ENCODE measurements around the gene LTBR.
"Not testable (repeated sequence)": the region's sequence is repeated elsewhere in the genome, so short reads cannot be mapped to it uniquely, and the experiment has no call there.

Gene LTBR

GRCh38 chr12:6342140-6342889 lies 41.6 kb upstream of the LTBR start (continued):
- no peak for TF ChIP-seq ZNF473 (tag by site-specific recombination; IDR thresholded peaks at IDR 0.05)
- TF ChIP-seq KLF8 (tag by site-specific recombination; IDR thresholded peaks at IDR 0.05) = no peak
- TF ChIP-seq ZNF530 (tag by site-specific recombination; IDR thresholded peaks at IDR 0.05; ENCODE audit: low read depth) = no peak
- no peak for TF ChIP-seq ZNF132 (tag by site-specific recombination; IDR thresholded peaks at IDR 0.05; ENCODE audit: borderline replicate concordance)
- peak; percentile 19; the same call in 1 of the 2 replicates for TF ChIP-seq ZBTB44 (tag by site-specific recombination; IDR thresholded peaks at IDR 0.05)
- no peak for TF ChIP-seq ZNF19 (tag by site-specific recombination; IDR thresholded peaks at IDR 0.05; ENCODE audit: low read depth)
- TF ChIP-seq ZNF391 (tag by site-specific recombination; IDR thresholded peaks at IDR 0.05; ENCODE audit: borderline replicate concordance, low read depth) = no peak
- no peak for TF ChIP-seq ZNF366 (tag by site-specific recombination; conservative IDR thresholded peaks at IDR 0.05)
- TF ChIP-seq ZNF830 (tag by site-specific recombination; IDR thresholded peaks at IDR 0.05; ENCODE audit: low read depth) = no peak
- TF ChIP-seq ZNF624 (tag by site-specific recombination; IDR thresholded peaks at IDR 0.05) = no peak
- TF ChIP-seq TRIM28 (IDR thresholded peaks at IDR 0.05; ENCODE audit: borderline replicate concordance, low read length) = peak; percentile 72; the same call in 1 of the 2 replicates
- no peak for TF ChIP-seq ZNF555 (tag by site-specific recombination; conservative IDR thresholded peaks at IDR 0.05)
- TF ChIP-seq PBX3 (CRISPR knock-in tag; IDR thresholded peaks at IDR 0.05) = no peak

- POLR2A ChIA-PET = interaction anchor here (0.9 to 2.7 kb wide), 4 partner anchors 9 to 191 kb away, joined by 3 to 9 read pairs (median 4); partner anchors contain the start of gene GAPDH
- Histone ChIP-seq H3K4me3 (ENCODE audit: low read depth, low read length) (no peak overlapping the region), H3K4me1 (ENCODE audit: control insufficient read depth, insufficient read depth, low read length) (peaks cover 6% of the 10 kb centered on the region; the same call in 1 of the 2 replicates), H3K9me3 (ENCODE audit: control insufficient read depth, insufficient read depth, low read depth, low read length) (no peaks in the 10 kb centered on the region), H3K36me3 (ENCODE audit: control insufficient read depth in 2 of 2, insufficient read depth in 1 of 2, low read length in 2 of 2) (peaks cover 0 to 6% of the 10 kb centered on the region in 2 experiments; a peak in 1 of 3 replicates), H3K27ac (ENCODE audit: extremely low read depth, low read depth, low read length) (no peak overlapping the region)
- no peak for TF ChIP-seq ZNF664 (tag by site-specific recombination; IDR thresholded peaks at IDR 0.05)
- TF ChIP-seq MEIS1 (CRISPR knock-in tag; IDR thresholded peaks at IDR 0.05; ENCODE audit: borderline replicate concordance) = no peak
- no peak for TF ChIP-seq ZNF48 (tag by site-specific recombination; IDR thresholded peaks at IDR 0.05)
- no peak for TF ChIP-seq SCRT1 (tag by site-specific recombination; IDR thresholded peaks at IDR 0.05; ENCODE audit: borderline replicate concordance)
- no peak for TF ChIP-seq ZBTB20 (tag by site-specific recombination; IDR thresholded peaks at IDR 0.05)
- TF ChIP-seq ZNF426 (tag by site-specific recombination; IDR thresholded peaks at IDR 0.05) = no peak
- TF ChIP-seq ZNF776 (tag by site-specific recombination; IDR thresholded peaks at IDR 0.05; ENCODE audit: borderline replicate concordance) = no peak
- CTCF ChIA-PET = interaction anchor here (0.7 to 2.3 kb wide), 4 partner anchors 11 to 122 kb away, joined by 3 to 6 read pairs (median 6); no protein-coding TSS in a partner anchor
Observed at GRCh38 chr12:6343518-6343917, 40.4 kb upstream of the LTBR start.

- POLR2A ChIA-PET = interaction anchor here (0.9 to 2.7 kb wide), 4 partner anchors 9 to 190 kb away, joined by 3 to 9 read pairs (median 4); partner anchors contain the start of gene GAPDH
- not testable (repeated sequence) for H3K4me1 ChIP-seq (ENCODE audit: control insufficient read depth, insufficient read depth, low read length); H3K27ac ChIP-seq (ENCODE audit: extremely low read depth, low read depth, low read length); H3K9me3 ChIP-seq (ENCODE audit: control insufficient read depth, insufficient read depth, low read depth, low read length); H3K36me3 ChIP-seq (ENCODE audit: control insufficient read depth in 2 of 2, insufficient read depth in 1 of 2, low read length in 2 of 2); H3K4me3 ChIP-seq (ENCODE audit: low read depth, low read length)
- TF ChIP-seq ZFHX2 (tag by site-specific recombination; conservative IDR thresholded peaks at IDR 0.05) = peak; percentile 23; the same call in 1 of the 2 replicates
- TF ChIP-seq EGR2 (tag by site-specific recombination; IDR thresholded peaks at IDR 0.05; ENCODE audit: low read depth) = 0 out of 2 replicates have a peak, but pooled peaks have one; percentile 30
- CTCF ChIA-PET = interaction anchor here (1.5 to 2.1 kb wide), 3 partner anchors 13 to 122 kb away, joined by 4 to 6 read pairs (median 5); no protein-coding TSS in a partner anchor
Observed at GRCh38 chr12:6344101-6344660, 39.8 kb upstream of the LTBR start.
